Lower lobe of right lung (tissue), 2 donors: Measurements from ENCODE around the gene CDH2. TPM values are rescaled to one million over a fixed set of nuclear protein-coding genes. Genes with fewer than 3 reads are reported as not detected.

Source experiments
- ATAC-seq, 2 donors: fragments of 200-7000 bp; cut with Tn5 transposase; one replicate each; pipeline ENCODE4 v1.9.1; 2020 to 2022; ENCODE audit warnings: mild to moderate bottlenecking in 2 of 2, moderate library complexity in 2 of 2
- DNase-seq: peaks from one replicate; pipeline ENCODE4 v3.0.0-alpha.2; 2020
- H3K27ac ChIP-seq: fragments of 200-600 bp; one replicate; pipeline ENCODE4 v1.8.0; 2022
- H3K27me3 ChIP-seq: fragments of 200-600 bp; one replicate; pipeline ENCODE4 v1.8.0; 2022; ENCODE audit warnings: low read depth
- H3K36me3 ChIP-seq: fragments of 200-600 bp; one replicate; pipeline ENCODE4 v1.8.0; 2022; ENCODE audit warnings: mild to moderate bottlenecking
- H3K4me1 ChIP-seq: fragments of 200-600 bp; one replicate; pipeline ENCODE4 v1.8.0; 2022
- H3K4me3 ChIP-seq: fragments of 200-600 bp; one replicate; pipeline ENCODE4 v1.8.0; 2022; ENCODE audit warnings: mild to moderate bottlenecking
- H3K9me3 ChIP-seq: fragments of 200-600 bp; one replicate; pipeline ENCODE4 v1.8.0; 2022
- CTCF ChIP-seq: fragments of 200-600 bp; IDR thresholded peaks from one replicate; pipeline ENCODE4 v1.8.0; 2022; ENCODE audit warnings: antibody characterized with exemption, mild to moderate bottlenecking
- intact Hi-C: fragments of 100-400 bp; cut with DNase I; formaldehyde crosslinking; loops from one replicate; pipeline ENCODE4 v1.11.0; 2022
- total RNA-seq: library from RNA; stranded (reverse); fragmentation: NEBNext Ultra II Directional; extraction: Animal tissue kit (Norgen Biotek cat#: 25700); gene quantifications from one replicate; pipeline ENCODE4 v1.2.1, GENCODE V29; 2021
- donor health status: DM: no; HTN: yes; CAD: no; lungs with severe emphysema.

The CDH2 gene
- total RNA-seq, 1 donor from 2014 or later = 0.68 TPM

- Histone ChIP-seq H3K27me3 (no peaks in the 10 kb centered on the region), H3K27ac (no peak overlapping the region), H3K4me3 (no peak overlapping the region), H3K4me1 (no peaks in the 10 kb centered on the region), H3K36me3 (no peaks in the 10 kb centered on the region), H3K9me3 (no peaks in the 10 kb centered on the region)
- ATAC-seq = no peak
- TF ChIP-seq CTCF = no peak
- intact Hi-C loops = no loop called here
- DNase-seq = no peak
Measured at GRCh38 chr18:28126768-28127167, 50.2 kb downstream of the CDH2 start.

- DNase-seq = no peak
- no peak for TF ChIP-seq CTCF
- Histone ChIP-seq H3K27me3 (no peaks in the 10 kb centered on the region), H3K27ac (no peak overlapping the region), H3K36me3 (no peaks in the 10 kb centered on the region), H3K4me1 (no peaks in the 10 kb centered on the region), H3K4me3 (no peak overlapping the region), H3K9me3 (no peaks in the 10 kb centered on the region)
- intact Hi-C loops = no loop called here
- no peak for ATAC-seq
Measured at GRCh38 chr18:28125051-28125450, 51.9 kb downstream of the CDH2 start.

GRCh38 chr18:28124131-28125029, 52.5 kb downstream of the CDH2 start:
- Histone ChIP-seq H3K4me3 (no peak overlapping the region), H3K36me3 (no peaks in the 10 kb centered on the region), H3K27me3 (no peaks in the 10 kb centered on the region), H3K27ac (no peak overlapping the region), H3K9me3 (no peaks in the 10 kb centered on the region), H3K4me1 (no peaks in the 10 kb centered on the region)
- intact Hi-C loops = no loop called here
- TF ChIP-seq CTCF = no peak
- DNase-seq = no peak
- no peak for ATAC-seq

- Histone ChIP-seq H3K27me3 (no peaks in the 10 kb centered on the region), H3K27ac (no peak overlapping the region), H3K36me3 (no peaks in the 10 kb centered on the region), H3K9me3 (no peaks in the 10 kb centered on the region), H3K4me3 (no peak overlapping the region), H3K4me1 (no peaks in the 10 kb centered on the region)
- intact Hi-C loops = no loop called here
- TF ChIP-seq CTCF = no peak
- no peak for ATAC-seq
- DNase-seq = no peak
Measured at GRCh38 chr18:28123401-28124030, 53.4 kb downstream of the CDH2 start.

GRCh38 chr18:28120828-28121515, 56.0 kb downstream of the CDH2 start:
- Histone ChIP-seq H3K4me3 (no peak overlapping the region), H3K4me1 (no peaks in the 10 kb centered on the region), H3K27me3 (no peaks in the 10 kb centered on the region), H3K9me3 (no peaks in the 10 kb centered on the region), H3K27ac (no peak overlapping the region), H3K36me3 (no peaks in the 10 kb centered on the region)
- intact Hi-C loops = no loop called here
- ATAC-seq (no peak), DNase-seq (no peak)
- TF ChIP-seq CTCF = no peak
